K562 (cell line): ENCODE data around the gene MRPL55. TPM values are rescaled to one million over a fixed set of nuclear protein-coding genes. Genes with fewer than 3 reads are reported as not detected.
A peak's percentile ranks its signal among the peaks of the same experiment; 100 is the strongest.

Experiments
- ATAC-seq: fragments of 200-7000 bp; cut with Tn5 transposase; 3 replicates; pipeline ENCODE4 v1.9.1; 2020; ENCODE audit warnings: moderate library complexity
- BruUV-seq: library from RNA; stranded (reverse); fragments of 400-500 nt; replicated peaks from 2 replicates; lab custom pipeline; 2021; lab: Mats Ljungman, UMichigan
- CTCF ChIA-PET: fragments of 300-600 bp; formaldehyde crosslinking; extraction: SDS; loops from one replicate; lab custom pipeline; 2021; ENCODE audit warnings: low intra/inter-chr PET ratio; lab: Yijun Ruan, JAX
- POLR2A ChIA-PET: fragments of 300-600, 350-650 bp; sonication (Branson Sonifier 250); formaldehyde crosslinking; extraction: SDS; loops from one replicate; lab custom pipeline; 2021; ENCODE audit warnings: antibody characterized with exemption, inconsistent platforms; lab: Yijun Ruan, JAX
- DNase-seq, 4 experiments: peaks; one replicate each; pipeline versions ENCODE4 v3.0.0 to v3.0.0-alpha.2; 2011 to 2018; ENCODE audit warnings: low spot score in 3 of 4, mixed read lengths in 3 of 4; ENCODE audit errors: extremely low read depth in 1 of 4
- FAIRE-seq: peaks from 2 replicates; lab custom pipeline; 2011; peaks lifted over from hg19 to GRCh38; lab: Jason Lieb, UNC
- H2AFZ ChIP-seq: 2 replicates; pipeline ENCODE4 v1.6.0; 2011; ENCODE audit warnings: low read depth, low read length, control low read depth, inconsistent platforms
- H3K27ac ChIP-seq: fragments of 200-600 bp; 3 replicates; pipeline ENCODE4 v1.8.0; 2011; ENCODE audit warnings: low read depth, mild to moderate bottlenecking, control low read depth, inconsistent platforms, low read length, moderate library complexity, mixed read lengths; ENCODE audit errors: extremely low read depth
- H3K27me3 ChIP-seq, 2 experiments: fragments of 300-600 bp in 1 of 2; 2 replicates in 1 of 2; 3 replicates in 1 of 2; pipeline versions ENCODE4 v1.6.0 to v1.8.0; 2011; ENCODE audit warnings: inconsistent platforms in 2 of 2, low read length in 2 of 2, mild to moderate bottlenecking in 1 of 2, mixed read lengths in 1 of 2, moderate library complexity in 1 of 2; ENCODE audit not compliant: control insufficient read depth in 2 of 2, insufficient read depth in 2 of 2
- H3K36me3 ChIP-seq: fragments of 300-600 bp; 3 replicates; pipeline ENCODE4 v1.8.0; 2011; ENCODE audit warnings: mild to moderate bottlenecking, low read length, inconsistent platforms; ENCODE audit not compliant: control insufficient read depth, insufficient read depth
- H3K4me1 ChIP-seq, 2 experiments: fragments of 200-600 bp in 1 of 2; replicated peaks in 1 of 2; 2 replicates in 1 of 2; 3 replicates in 1 of 2; pipeline versions ENCODE4 v1.5.1 to v1.8.0; 2011; ENCODE audit warnings: inconsistent platforms in 2 of 2, low read length in 2 of 2, mild to moderate bottlenecking in 1 of 2, mixed read lengths in 1 of 2, moderate library complexity in 1 of 2; ENCODE audit not compliant: control insufficient read depth in 2 of 2, insufficient read depth in 2 of 2
- H3K4me2 ChIP-seq: 2 replicates; pipeline ENCODE4 v1.6.1; 2011; ENCODE audit warnings: low read length, control low read depth, inconsistent platforms, mixed read lengths; ENCODE audit not compliant: insufficient read depth
- H3K4me3 ChIP-seq: fragments of 200-600 bp; sonication (generic), shearing (Covaris generic); 2 replicates; pipeline ENCODE4 v1.5.1; 2016; ENCODE audit warnings: control low read depth, inconsistent platforms
- H3K79me2 ChIP-seq: fragments of 200-600 bp; 3 replicates; pipeline ENCODE4 v1.8.0; 2011; ENCODE audit warnings: low read length, inconsistent platforms; ENCODE audit not compliant: control insufficient read depth, insufficient read depth
- H3K9ac ChIP-seq, 2 experiments: 2 replicates each; pipeline versions ENCODE4 v1.6.0 to v1.6.1; 2011; ENCODE audit warnings: low read depth in 2 of 2, low read length in 2 of 2, control low read depth in 1 of 2, inconsistent platforms in 1 of 2, mild to moderate bottlenecking in 1 of 2, mixed read lengths in 1 of 2; ENCODE audit not compliant: insufficient read depth in 1 of 2
- H3K9me1 ChIP-seq: one replicate; pipeline ENCODE4 v1.6.0; 2011; ENCODE audit warnings: inconsistent platforms, mild to moderate bottlenecking, low read length, moderate library complexity; ENCODE audit not compliant: control insufficient read depth, insufficient read depth
- H3K9me3 ChIP-seq: replicated peaks from 2 replicates; pipeline ENCODE4 v1.5.1; 2011; ENCODE audit warnings: low read depth, low read length, inconsistent platforms; ENCODE audit not compliant: control insufficient read depth, insufficient read depth
- H4K20me1 ChIP-seq: replicated peaks from 2 replicates; pipeline ENCODE4 v1.6.1; 2011; ENCODE audit warnings: low read length, inconsistent platforms, mixed read lengths; ENCODE audit not compliant: control insufficient read depth, insufficient read depth
- CBX8 ChIP-seq: fragments of 200-600 bp; sonication (generic); IDR thresholded peaks from 2 replicates; pipeline ENCODE4 v1.6.1; 2012; ENCODE audit warnings: borderline replicate concordance, mixed run types, low read depth, mild to moderate bottlenecking, moderate library complexity, mixed read lengths, low read length, control low read depth, inconsistent platforms; ENCODE audit not compliant: poor library complexity, severe bottlenecking; ENCODE audit errors: extremely low read depth
- E2F1 ChIP-seq: sonication (generic); formaldehyde crosslinking; IDR thresholded peaks from 2 replicates; pipeline ENCODE4 v1.8.1; 2023; ENCODE audit warnings: mild to moderate bottlenecking, missing genetic modification reagents, moderate library complexity
- HDAC2 ChIP-seq: fragments of 450-650 bp; IDR thresholded peaks from 2 replicates; pipeline ENCODE4 v1.6.1; 2016; ENCODE audit warnings: mild to moderate bottlenecking
- POLR2B ChIP-seq: fragments of 450-650 bp; IDR thresholded peaks from 2 replicates; pipeline ENCODE4 v1.6.1; 2018; ENCODE audit warnings: low read depth; ENCODE audit not compliant: partially characterized antibody
- PRMT5 ChIP-seq: sonication (generic); formaldehyde crosslinking; IDR thresholded peaks from 2 replicates; pipeline ENCODE4 v1.5.0; 2020; ENCODE audit warnings: missing genetic modification reagents
- TAF9B ChIP-seq: fragments of 450-650 bp; IDR thresholded peaks from 2 replicates; pipeline ENCODE4 v1.6.1; 2018; ENCODE audit warnings: mild to moderate bottlenecking; ENCODE audit not compliant: partially characterized antibody
- ZNF41 ChIP-seq: fragments of 250-450 bp; sonication (Bioruptor Pico); conservative IDR thresholded peaks from 2 replicates; pipeline ENCODE4 v1.4.0; 2020; ENCODE audit warnings: mild to moderate bottlenecking
- ZNF778 ChIP-seq: fragments of 450-650 bp; formaldehyde crosslinking; IDR thresholded peaks from 2 replicates; pipeline ENCODE4 v1.4.0; 2020; ENCODE audit warnings: mild to moderate bottlenecking, moderate library complexity
- WGBS: fragments of 100-300 bp; shearing (Covaris generic); methylation state at CpG from one replicate; pipeline ENCODE4 v1.1.6; 2016; ENCODE audit warnings: low coverage, mixed read lengths; ENCODE audit not compliant: insufficient coverage; ENCODE audit errors: missing lambda C conversion rate; 5-methylcytosine and 5-hydroxymethylcytosine counted together
- in situ Hi-C: fragments of 300-500 bp; cut with MboI; formaldehyde crosslinking; loops from 4 replicates; pipeline ENCODE4 v1.15.0; 2018; ENCODE audit warnings: inconsistent platforms, mixed read lengths
- intact Hi-C: fragments of 100-400 bp; cut with micrococcal nuclease; formaldehyde crosslinking; loops from 2 replicates; pipeline ENCODE4 v1.14.2; 2022
- polyA plus RNA-seq, 8 experiments: library from polyadenylated mRNA; depleted of rRNA in 4 of 8; stranded (reverse) in 5 of 8; unstranded in 3 of 8; fragments of >200 nt; fragmentation: Nextera tagmentation in 2 of 8; fragmentation: Illumina TruSeq in 1 of 8; extraction: Ambion mirVana in 2 of 8; extraction: Trizol in 1 of 8; gene quantifications; 2 replicates each; pipeline versions ENCODE4 v1.2.1 to v1.2.3, GENCODE V29; 2011 to 2014; ENCODE audit warnings: inconsistent platforms in 1 of 8, missing spikeins in 1 of 8
- total RNA-seq, 7 experiments: library from RNA; depleted of rRNA in 6 of 7; stranded (reverse); fragments of >200 nt in 6 of 7; fragmentation: Illumina TruSeq in 2 of 7; extraction: Trizol in 2 of 7; gene quantifications; 2 replicates each; pipeline versions ENCODE4 v1.2.1 to v1.2.3, GENCODE V29; 2011 to 2021; ENCODE audit warnings: low replicate concordance in 1 of 7
- TF ChIP-seq, protein P1 (sequence below): sonication (generic); formaldehyde crosslinking; IDR thresholded peaks from 2 replicates; pipeline ENCODE4 v1.8.0; 2022; ENCODE audit warnings: mild to moderate bottlenecking, missing genetic modification reagents, borderline replicate concordance

MRPL55 gene
- total and polyA plus RNA-seq, 9 of the 15 experiments (the other 6 are each of a cell fraction or from before 2014, with no cell fraction given), result 34.9 to 228 (median 81.0) TPM

- intact Hi-C loops (no loop called here), in situ Hi-C loops (loop anchor here (5.0 kb wide), 1 partner anchor 368 kb away; no protein-coding TSS in a partner anchor)
- WGBS, result 4% methylated on average over 30 of the region's 30 CpGs
- CTCF ChIA-PET, result no interaction called here
- Histone ChIP-seq H3K4me2 (peak overlapping the region; percentile 80), H3K4me3 (peak overlapping the region; percentile 92), H4K20me1 (peaks cover 38% of the 10 kb centered on the region), H3K79me2 (peaks cover 44% of the 10 kb centered on the region), H3K9me1 (peaks cover 12% of the 10 kb centered on the region), H3K9me3 (no peaks in the 10 kb centered on the region), H3K4me1 (peaks cover 42 to 58% of the 10 kb centered on the region in 2 experiments; a peak in 4 of 5 replicates), H3K36me3 (peaks cover 24% of the 10 kb centered on the region; the same call in 2 of the 3 replicates), H3K9ac (peak overlapping the region; percentile 91 to 93), H3K27me3 (no peaks in the 10 kb centered on the region), H3K27ac (peak overlapping the region; percentile 91), H2AFZ (peak overlapping the region; percentile 90)
- ATAC-seq, result no peak
- no peak for DNase-seq
- BruUV-seq, result TSS peak; percentile 90
- FAIRE-seq, result no peak
- POLR2A ChIA-PET, result interaction anchor here (0.9 to 2.7 kb wide), 4 partner anchors 9 to 32 kb away, joined by 3 to 9 read pairs (median 6); no protein-coding TSS in a partner anchor
- no peak for TF ChIP-seq ZNF778 (CRISPR knock-in tag)
- no peak for TF ChIP-seq PRMT5 (CRISPR knock-in tag)
- no peak for TF ChIP-seq TAF9B
- peak; percentile 89 for TF ChIP-seq POLR2B
- TF ChIP-seq ZNF41 (CRISPR knock-in tag), result peak; percentile 56; the same call in 1 of the 2 replicates
- no peak for TF ChIP-seq E2F1 (CRISPR knock-in tag)
- TF ChIP-seq HDAC2, result peak; percentile 56; the same call in 1 of the 2 replicates
- TF ChIP-seq CBX8, result no peak
- TF ChIP-seq, protein P1, sequence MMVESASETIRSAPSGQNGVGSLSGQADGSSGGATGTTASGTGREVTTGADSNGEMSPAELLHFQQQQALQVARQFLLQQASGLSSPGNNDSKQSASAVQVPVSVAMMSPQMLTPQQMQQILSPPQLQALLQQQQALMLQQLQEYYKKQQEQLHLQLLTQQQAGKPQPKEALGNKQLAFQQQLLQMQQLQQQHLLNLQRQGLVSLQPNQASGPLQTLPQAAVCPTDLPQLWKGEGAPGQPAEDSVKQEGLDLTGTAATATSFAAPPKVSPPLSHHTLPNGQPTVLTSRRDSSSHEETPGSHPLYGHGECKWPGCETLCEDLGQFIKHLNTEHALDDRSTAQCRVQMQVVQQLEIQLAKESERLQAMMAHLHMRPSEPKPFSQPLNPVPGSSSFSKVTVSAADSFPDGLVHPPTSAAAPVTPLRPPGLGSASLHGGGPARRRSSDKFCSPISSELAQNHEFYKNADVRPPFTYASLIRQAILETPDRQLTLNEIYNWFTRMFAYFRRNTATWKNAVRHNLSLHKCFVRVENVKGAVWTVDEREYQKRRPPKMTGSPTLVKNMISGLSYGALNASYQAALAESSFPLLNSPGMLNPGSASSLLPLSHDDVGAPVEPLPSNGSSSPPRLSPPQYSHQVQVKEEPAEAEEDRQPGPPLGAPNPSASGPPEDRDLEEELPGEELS (CRISPR knock-in tag), result no peak
Observed at GRCh38 chr1:228139406-228139930, 30.4 kb upstream of the MRPL55 start.
